Activated naive CD4-positive, alpha-beta T cell treated with Interleukin-2 at 50 U/mL for 16 hours (primary cell): ENCODE measurements around the gene PAX3.

ENCODE experiments used
- DNase-seq: peaks from one replicate; pipeline ENCODE4 v3.0.0-alpha.2; 2020

PAX3 gene

GRCh38 chr2:222309766-222310165, 11.0 kb upstream of the PAX3 start:
- no peak for DNase-seq

GRCh38 chr2:222309361-222309760, 10.6 kb upstream of the PAX3 start:
- DNase-seq, result no peak

GRCh38 chr2:222307978-222308730, 9.4 kb upstream of the PAX3 start:
- no peak for DNase-seq

- no peak for DNase-seq
Observed at GRCh38 chr2:222307143-222307756, 8.5 kb upstream of the PAX3 start.

- DNase-seq, result no peak
Observed at GRCh38 chr2:222306393-222307142, 7.8 kb upstream of the PAX3 start.

GRCh38 chr2:222305516-222306392, 7.0 kb upstream of the PAX3 start:
- DNase-seq, result no peak

- DNase-seq, result no peak
Observed at GRCh38 chr2:222304737-222305515, 6.1 kb upstream of the PAX3 start.

- no peak for DNase-seq
Observed at GRCh38 chr2:222303828-222304736, 5.3 kb upstream of the PAX3 start.

- DNase-seq, result no peak
Observed at GRCh38 chr2:222303045-222303827, 4.4 kb upstream of the PAX3 start.

GRCh38 chr2:222302178-222303018, 3.6 kb upstream of the PAX3 start:
- no peak for DNase-seq

- no peak for DNase-seq
Observed at GRCh38 chr2:222301796-222302118, 3.0 kb upstream of the PAX3 start.

- no peak for DNase-seq
Observed at GRCh38 chr2:222301053-222301795, 2.4 kb upstream of the PAX3 start.

GRCh38 chr2:222300726-222301052, 1.9 kb upstream of the PAX3 start:
- DNase-seq, result no peak

- DNase-seq, result no peak
Observed at GRCh38 chr2:222299906-222300725, 1.3 kb upstream of the PAX3 start.

GRCh38 chr2:222298001-222298310, 842 bp downstream of the PAX3 start:
- no peak for DNase-seq

- DNase-seq, result no peak
Observed at GRCh38 chr2:222297600-222297935, 1.2 kb downstream of the PAX3 start.

- no peak for DNase-seq
Observed at GRCh38 chr2:222296911-222297599, 1.7 kb downstream of the PAX3 start.

GRCh38 chr2:222296311-222296741, 2.5 kb downstream of the PAX3 start:
- no peak for DNase-seq
